Measurements from ENCODE around the gene C4orf50. TPM values are rescaled to one million over a fixed set of nuclear protein-coding genes. Genes with fewer than 3 reads are reported as not detected.

The C4orf50 gene
- total and polyA plus RNA-seq, 12 donors = 0.08 to 1.4 (median 0.56) TPM; not detected in 4

DNA sequence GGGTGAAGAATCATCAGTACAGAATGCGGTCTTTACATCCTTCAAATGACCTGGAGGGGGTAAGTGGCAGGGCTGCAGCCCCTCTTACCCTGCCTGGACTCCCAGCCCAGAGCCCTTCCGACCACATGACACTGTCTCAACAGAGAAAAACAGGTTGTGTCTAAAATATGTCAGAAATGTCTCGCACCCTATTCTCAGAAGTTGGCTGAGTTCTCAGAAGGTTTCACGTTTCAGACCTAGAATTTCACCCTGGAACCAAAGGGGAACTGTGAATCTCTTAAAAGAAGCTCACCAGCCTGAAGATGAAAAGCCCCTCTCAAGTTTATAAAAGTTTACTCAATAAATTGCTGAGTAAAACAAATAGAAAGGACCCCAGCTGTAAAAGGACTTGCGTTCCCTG is 118.3 kb downstream of the C4orf50 start:
- peaks cover 15% of the 10 kb centered on the region for H3K27me3 ChIP-seq
- no peak for DNase-seq
- no peak for TF ChIP-seq POLR2A (IDR thresholded peaks at IDR 0.05)

DNA sequence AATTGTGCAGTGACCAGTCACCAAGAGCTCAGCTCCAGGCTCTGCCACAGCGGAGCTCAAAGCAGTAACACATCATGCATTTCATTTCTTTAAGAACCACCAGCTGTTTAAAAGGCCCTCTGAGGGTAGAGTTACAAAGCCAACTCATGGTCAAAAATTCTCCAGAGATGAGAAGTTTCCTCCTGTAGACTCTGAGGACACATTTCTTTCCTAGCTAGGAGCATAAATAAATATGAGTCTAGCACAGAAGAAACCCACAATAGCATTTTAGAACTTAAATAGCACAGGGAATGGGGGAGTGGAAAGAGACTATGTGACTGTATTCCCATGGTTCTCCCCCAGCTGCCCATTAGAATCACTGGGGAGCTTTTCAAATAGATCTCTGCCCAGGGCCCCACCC is 118.8 kb downstream of the C4orf50 start:
- intact Hi-C loops (cut with DNase I) = no loop called here
- WGBS, 4 donors = 88 to 95% (median 92%) methylated on average over 1 of the region's 1 CpG
- Histone ChIP-seq H3K4me1 (replicated peaks in 1 of 2) (no peaks in the 10 kb centered on the region), H3K9me3 (replicated peaks in 1 of 3) (no peaks in the 10 kb centered on the region), H3K27me3 (peaks cover 16% of the 10 kb centered on the region), H3K36me3 (replicated peaks in 1 of 2) (no peaks in the 10 kb centered on the region), H3K27ac (no peak overlapping the region), H3K4me3 (no peak overlapping the region)
- no peak for DNase-seq
- TF ChIP-seq, protein P1, sequence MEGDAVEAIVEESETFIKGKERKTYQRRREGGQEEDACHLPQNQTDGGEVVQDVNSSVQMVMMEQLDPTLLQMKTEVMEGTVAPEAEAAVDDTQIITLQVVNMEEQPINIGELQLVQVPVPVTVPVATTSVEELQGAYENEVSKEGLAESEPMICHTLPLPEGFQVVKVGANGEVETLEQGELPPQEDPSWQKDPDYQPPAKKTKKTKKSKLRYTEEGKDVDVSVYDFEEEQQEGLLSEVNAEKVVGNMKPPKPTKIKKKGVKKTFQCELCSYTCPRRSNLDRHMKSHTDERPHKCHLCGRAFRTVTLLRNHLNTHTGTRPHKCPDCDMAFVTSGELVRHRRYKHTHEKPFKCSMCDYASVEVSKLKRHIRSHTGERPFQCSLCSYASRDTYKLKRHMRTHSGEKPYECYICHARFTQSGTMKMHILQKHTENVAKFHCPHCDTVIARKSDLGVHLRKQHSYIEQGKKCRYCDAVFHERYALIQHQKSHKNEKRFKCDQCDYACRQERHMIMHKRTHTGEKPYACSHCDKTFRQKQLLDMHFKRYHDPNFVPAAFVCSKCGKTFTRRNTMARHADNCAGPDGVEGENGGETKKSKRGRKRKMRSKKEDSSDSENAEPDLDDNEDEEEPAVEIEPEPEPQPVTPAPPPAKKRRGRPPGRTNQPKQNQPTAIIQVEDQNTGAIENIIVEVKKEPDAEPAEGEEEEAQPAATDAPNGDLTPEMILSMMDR (IDR thresholded peaks at IDR 0.05) = no peak
- TF ChIP-seq POLR2A (IDR thresholded peaks at IDR 0.05) = no peak

More for the DNA sequence above, 118.3 kb downstream of the C4orf50 start:
- Histone ChIP-seq H3K27ac (no peak overlapping the region), H3K9me3 (replicated peaks in 1 of 3) (no peaks in the 10 kb centered on the region), H3K4me1 (replicated peaks in 1 of 2) (no peaks in the 10 kb centered on the region), H3K4me3 (no peak overlapping the region), H3K36me3 (replicated peaks in 1 of 2) (no peaks in the 10 kb centered on the region)
- intact Hi-C loops (cut with DNase I) = no loop called here
- 46 to 72% (median 58%) methylated on average over 4 to 5 of the region's 5 CpGs for WGBS, 4 donors

GRCh38 chr4:5897674-5898073 is 120.6 kb downstream of the C4orf50 start:
- TF ChIP-seq POLR2A (IDR thresholded peaks at IDR 0.05) = no peak
- TF ChIP-seq, protein P1 (IDR thresholded peaks at IDR 0.05) = no peak
- no peak overlapping the region for H3K27ac ChIP-seq
- H3K9me3 ChIP-seq (replicated peaks in 1 of 3) = no peaks in the 10 kb centered on the region
- DNase-seq = no peak
- H3K4me3 ChIP-seq = no peak overlapping the region
- whole genome bisulfite sequencing, 4 donors = 74 to 81% (median 80%) methylated on average over 9 to 13 of the region's 13 CpGs
- H3K4me1 ChIP-seq (replicated peaks in 1 of 2) = no peaks in the 10 kb centered on the region
- H3K27me3 ChIP-seq = peaks cover 28% of the 10 kb centered on the region
- H3K36me3 ChIP-seq (replicated peaks in 1 of 2) = no peaks in the 10 kb centered on the region
- intact Hi-C loops (cut with DNase I) = no loop called here

GRCh38 chr4:5895287-5895686 is 122.9 kb downstream of the C4orf50 start:
- Histone ChIP-seq H3K9me3 (replicated peaks in 1 of 3) (no peaks in the 10 kb centered on the region), H3K27ac (no peak overlapping the region), H3K4me3 (no peak overlapping the region), H3K4me1 (replicated peaks in 1 of 2) (no peaks in the 10 kb centered on the region), H3K27me3 (peaks cover 47% of the 10 kb centered on the region), H3K36me3 (replicated peaks in 1 of 2) (no peaks in the 10 kb centered on the region)
- no peak for DNase-seq
- intact Hi-C loops (cut with DNase I) = no loop called here
- TF ChIP-seq, protein P1 (IDR thresholded peaks at IDR 0.05) = no peak
- no peak for TF ChIP-seq POLR2A (IDR thresholded peaks at IDR 0.05)
- WGBS, 4 donors = 61 to 73% (median 69%) methylated on average over 4 of the region's 4 CpGs

DNA sequence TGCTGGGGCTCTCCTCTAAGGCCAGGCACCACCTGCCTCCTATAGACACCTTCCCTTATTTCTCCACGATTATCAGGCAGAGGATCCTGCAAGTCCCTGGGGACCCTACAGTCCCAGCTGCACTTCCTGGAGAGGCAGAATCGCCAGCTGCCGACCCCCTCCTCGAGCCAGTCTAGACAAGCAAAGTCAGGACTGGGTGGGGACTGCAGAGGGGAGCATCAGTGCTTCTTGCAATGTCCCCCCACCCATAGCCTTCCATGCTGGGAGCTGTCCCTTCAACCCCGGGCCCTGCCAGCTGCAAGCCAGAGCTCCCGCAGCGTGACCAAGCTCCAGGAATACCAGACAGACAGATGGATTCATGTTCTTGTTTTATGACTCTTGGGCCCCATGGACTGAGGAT is 124.0 kb downstream of the C4orf50 start:
- no peaks in the 10 kb centered on the region for H3K9me3 ChIP-seq (replicated peaks in 1 of 3)
- H3K4me3 ChIP-seq = no peak overlapping the region
- no peak overlapping the region for H3K27ac ChIP-seq
- intact Hi-C loops (cut with DNase I) = no loop called here
- H3K4me1 ChIP-seq (replicated peaks in 1 of 2) = no peaks in the 10 kb centered on the region
- TF ChIP-seq, protein P1 (IDR thresholded peaks at IDR 0.05) = no peak
- no peak for TF ChIP-seq POLR2A (IDR thresholded peaks at IDR 0.05)
- H3K27me3 ChIP-seq = peaks cover 57% of the 10 kb centered on the region
- H3K36me3 ChIP-seq (replicated peaks in 1 of 2) = no peaks in the 10 kb centered on the region
- DNase-seq = no peak
- 28 to 58% (median 33%) methylated on average over 4 to 7 of the region's 7 CpGs for WGBS, 4 donors
